Caco-2 (cell line): ENCODE measurements around the gene CCDC91. TPM values are rescaled to one million over a fixed set of nuclear protein-coding genes. Genes with fewer than 3 reads are reported as not detected.

Experiments
- BruUV-seq: library from RNA; stranded (reverse); fragments of 400-500 nt; replicated peaks from 2 replicates; lab custom pipeline; 2021; lab: Mats Ljungman, UMichigan
- CTCF ChIA-PET: fragments of 300-600 bp; sonication (Branson Sonifier 250); formaldehyde crosslinking; loops from one replicate; lab custom pipeline; 2022; ENCODE audit warnings: antibody characterized with exemption; lab: Charles Lee
- POLR2A ChIA-PET: fragments of 300-600 bp; sonication (Branson Sonifier 250); formaldehyde crosslinking; loops from one replicate; lab custom pipeline; 2022; ENCODE audit warnings: antibody characterized with exemption; lab: Charles Lee
- DNase-seq, 2 experiments: peaks; one replicate each; pipeline versions ENCODE4 v3.0.0 to v3.0.0-alpha.2; 2020 to 2022
- H3K27me3 ChIP-seq: replicated peaks from 2 replicates; pipeline ENCODE4 v1.6.0; 2011; ENCODE audit warnings: low read length; ENCODE audit not compliant: control insufficient read depth, insufficient read depth
- H3K36me3 ChIP-seq: 2 replicates; pipeline ENCODE4 v1.5.1; 2011; ENCODE audit warnings: low read length; ENCODE audit not compliant: control insufficient read depth, insufficient read depth
- H3K4me1 ChIP-seq: fragments of 250-450 bp; sonication (Bioruptor Pico); 2 replicates; pipeline ENCODE4 v1.5.1; 2020; ENCODE audit warnings: mild to moderate bottlenecking
- H3K4me3 ChIP-seq: 2 replicates; pipeline ENCODE4 v1.5.1; 2011; ENCODE audit warnings: low read depth, mild to moderate bottlenecking, control low read depth, low read length
- H3K9me3 ChIP-seq: fragments of 250-450 bp; sonication (Bioruptor Pico); 2 replicates; pipeline ENCODE4 v1.5.1; 2020; ENCODE audit warnings: mild to moderate bottlenecking, moderate library complexity
- H3K27ac Mint-ChIP-seq: one replicate; pipeline ENCODE4 v1.8.0; 2022; ENCODE audit warnings: mixed read lengths; ENCODE audit not compliant: unreplicated experiment
- H3K27me3 Mint-ChIP-seq: one replicate; pipeline ENCODE4 v1.8.0; 2022; ENCODE audit warnings: mixed read lengths; ENCODE audit not compliant: insufficient read depth, unreplicated experiment
- H3K36me3 Mint-ChIP-seq: one replicate; pipeline ENCODE4 v1.8.0; 2022; ENCODE audit warnings: mild to moderate bottlenecking, mixed read lengths; ENCODE audit not compliant: insufficient read depth, unreplicated experiment
- H3K4me1 Mint-ChIP-seq: one replicate; pipeline ENCODE4 v1.8.0; 2022; ENCODE audit warnings: low read depth, mixed read lengths; ENCODE audit not compliant: unreplicated experiment
- H3K4me3 Mint-ChIP-seq: one replicate; pipeline ENCODE4 v1.8.0; 2022; ENCODE audit warnings: mild to moderate bottlenecking, moderate library complexity, mixed read lengths; ENCODE audit not compliant: unreplicated experiment
- H3K9me3 Mint-ChIP-seq: one replicate; pipeline ENCODE4 v1.8.0; 2022; ENCODE audit warnings: mixed read lengths; ENCODE audit not compliant: unreplicated experiment
- CTCF ChIP-seq, 2 experiments: fragments of 200-600 bp in 1 of 2; IDR thresholded peaks; 1 replicate in 1 of 2; 2 replicates in 1 of 2; pipeline versions ENCODE4 v1.5.1 to v1.8.0; 2011 to 2022; ENCODE audit warnings: antibody characterized with exemption in 1 of 2, control low read depth in 1 of 2, inconsistent platforms in 1 of 2, low read depth in 1 of 2, low read length in 1 of 2, mild to moderate bottlenecking in 1 of 2, moderate library complexity in 1 of 2; ENCODE audit not compliant: insufficient read depth in 1 of 2, severe bottlenecking in 1 of 2, unreplicated experiment in 1 of 2
- intact Hi-C: fragments of 100-400 bp; cut with micrococcal nuclease; formaldehyde crosslinking; loops from one replicate; pipeline ENCODE4 v1.10.0; 2022; ENCODE audit not compliant: unreplicated experiment
- total RNA-seq: library from RNA; stranded (reverse); gene quantifications from 2 replicates; pipeline ENCODE4 v1.2.3, GENCODE V29; 2022

CCDC91 gene
- total RNA-seq, 1 experiment from 2014 or later: 21.6 TPM

GRCh38 chr12:28209782-28210181, 19.5 kb downstream of the CCDC91 start:
- H3K9me3 Mint-ChIP-seq: peaks cover 22% of the 10 kb centered on the region
- H3K4me1 Mint-ChIP-seq: no peaks in the 10 kb centered on the region
- TF ChIP-seq CTCF (IDR thresholded peaks at IDR 0.05; ENCODE audit: insufficient read depth in 1 of 2, low read depth in 1 of 2, low read length in 1 of 2, severe bottlenecking in 1 of 2, unreplicated experiment in 1 of 2): no peak
- H3K27ac Mint-ChIP-seq: no peak overlapping the region
- intact Hi-C loops: no loop called here
- no peaks in the 10 kb centered on the region for H3K4me1 ChIP-seq
- peaks cover 23% of the 10 kb centered on the region for H3K9me3 ChIP-seq
- POLR2A ChIA-PET: no interaction called here
- no peak overlapping the region for H3K4me3 Mint-ChIP-seq
- CTCF ChIA-PET: no interaction called here
- BruUV-seq: no TSS peak
- no peaks in the 10 kb centered on the region for H3K36me3 ChIP-seq
- H3K4me3 ChIP-seq: no peak overlapping the region
- H3K36me3 Mint-ChIP-seq: peaks cover 16% of the 10 kb centered on the region
- H3K27me3 ChIP-seq: no peaks in the 10 kb centered on the region
- no peaks in the 10 kb centered on the region for H3K27me3 Mint-ChIP-seq
- DNase-seq: peak in 1 of 2 experiments; percentile 12

- Histone ChIP-seq H3K36me3 (no peaks in the 10 kb centered on the region), H3K4me3 (no peak overlapping the region), H3K4me1 (no peaks in the 10 kb centered on the region), H3K27me3 (no peaks in the 10 kb centered on the region), H3K9me3 (peaks cover 23% of the 10 kb centered on the region)
- ChIA-PET POLR2A (no interaction called here), CTCF (no interaction called here)
- intact Hi-C loops: no loop called here
- no peak for TF ChIP-seq CTCF (IDR thresholded peaks at IDR 0.05; ENCODE audit: insufficient read depth in 1 of 2, low read depth in 1 of 2, low read length in 1 of 2, severe bottlenecking in 1 of 2, unreplicated experiment in 1 of 2)
- Mint-ChIP-seq H3K27ac (no peak overlapping the region), H3K9me3 (peaks cover 22% of the 10 kb centered on the region), H3K27me3 (no peaks in the 10 kb centered on the region), H3K4me1 (no peaks in the 10 kb centered on the region), H3K4me3 (no peak overlapping the region), H3K36me3 (peaks cover 16% of the 10 kb centered on the region)
- no peak for DNase-seq
- BruUV-seq: no TSS peak
These were observed 21.9 kb downstream of the CCDC91 start for GRCh38 chr12:28212182-28212581.

GRCh38 chr12:28215021-28215420, 24.8 kb downstream of the CCDC91 start:
- Histone ChIP-seq H3K27me3 (no peaks in the 10 kb centered on the region), H3K9me3 (peaks cover 6% of the 10 kb centered on the region; the same call in 1 of the 2 replicates), H3K4me1 (no peaks in the 10 kb centered on the region), H3K36me3 (no peaks in the 10 kb centered on the region), H3K4me3 (no peak overlapping the region)
- Mint-ChIP-seq H3K4me1 (no peaks in the 10 kb centered on the region), H3K9me3 (peaks cover 13% of the 10 kb centered on the region), H3K27ac (no peak overlapping the region), H3K36me3 (peaks cover 9% of the 10 kb centered on the region), H3K27me3 (no peaks in the 10 kb centered on the region), H3K4me3 (no peak overlapping the region)
- intact Hi-C loops: no loop called here
- no peak for TF ChIP-seq CTCF (IDR thresholded peaks at IDR 0.05; ENCODE audit: insufficient read depth in 1 of 2, low read depth in 1 of 2, low read length in 1 of 2, severe bottlenecking in 1 of 2, unreplicated experiment in 1 of 2)
- ChIA-PET POLR2A (no interaction called here), CTCF (no interaction called here)
- no peak for DNase-seq
- no TSS peak for BruUV-seq
